Uterus (tissue), 2 donors: Measurements from ENCODE around the gene PEG3.

ENCODE experiments used
- POLR2A ChIP-seq, 2 donors: fragments of 450-650 bp; IDR thresholded peaks; one replicate each; pipeline ENCODE4 v1.6.1; 2016; ENCODE audit warnings: antibody characterized with exemption in 2 of 2, mild to moderate bottlenecking in 1 of 2, moderate library complexity in 1 of 2
- TF ChIP-seq, protein P1 (sequence below), 4 experiments: fragments of 200-600 bp in 2 of 4; fragments of 450-650 bp in 2 of 4; sonication (generic) in 2 of 4; IDR thresholded peaks; one replicate each; pipeline ENCODE4 v1.5.1; 2016 to 2019; ENCODE audit warnings: antibody characterized with exemption in 4 of 4, mild to moderate bottlenecking in 2 of 4, moderate library complexity in 1 of 4

GRCh38 chr19:56806639-56807038, 33.9 kb downstream of the PEG3 start:
- TF ChIP-seq, protein P1, sequence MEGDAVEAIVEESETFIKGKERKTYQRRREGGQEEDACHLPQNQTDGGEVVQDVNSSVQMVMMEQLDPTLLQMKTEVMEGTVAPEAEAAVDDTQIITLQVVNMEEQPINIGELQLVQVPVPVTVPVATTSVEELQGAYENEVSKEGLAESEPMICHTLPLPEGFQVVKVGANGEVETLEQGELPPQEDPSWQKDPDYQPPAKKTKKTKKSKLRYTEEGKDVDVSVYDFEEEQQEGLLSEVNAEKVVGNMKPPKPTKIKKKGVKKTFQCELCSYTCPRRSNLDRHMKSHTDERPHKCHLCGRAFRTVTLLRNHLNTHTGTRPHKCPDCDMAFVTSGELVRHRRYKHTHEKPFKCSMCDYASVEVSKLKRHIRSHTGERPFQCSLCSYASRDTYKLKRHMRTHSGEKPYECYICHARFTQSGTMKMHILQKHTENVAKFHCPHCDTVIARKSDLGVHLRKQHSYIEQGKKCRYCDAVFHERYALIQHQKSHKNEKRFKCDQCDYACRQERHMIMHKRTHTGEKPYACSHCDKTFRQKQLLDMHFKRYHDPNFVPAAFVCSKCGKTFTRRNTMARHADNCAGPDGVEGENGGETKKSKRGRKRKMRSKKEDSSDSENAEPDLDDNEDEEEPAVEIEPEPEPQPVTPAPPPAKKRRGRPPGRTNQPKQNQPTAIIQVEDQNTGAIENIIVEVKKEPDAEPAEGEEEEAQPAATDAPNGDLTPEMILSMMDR (IDR thresholded peaks at IDR 0.05) = no peak
- no peak for TF ChIP-seq POLR2A (IDR thresholded peaks at IDR 0.05)
